Left lung (tissue), 10 donors: Measurements from ENCODE around the gene GSTM2. TPM values are rescaled to one million over a fixed set of nuclear protein-coding genes. Genes with fewer than 3 reads are reported as not detected.

Source experiments
- ATAC-seq: fragments of 200-7000 bp; cut with Tn5 transposase; one replicate; pipeline ENCODE4 v1.9.1; 2020; ENCODE audit warnings: moderate library complexity
- DNase-seq, 4 donors: peaks; one replicate each; pipeline ENCODE4 v3.0.0-alpha.2; 2013 to 2020
- H3K27ac ChIP-seq, 2 donors: fragments of 200-600 bp; sonication (generic) in 1 of 2; one replicate each; pipeline versions ENCODE4 v1.5.0 to v1.8.0; 2020 to 2021
- H3K27me3 ChIP-seq, 2 donors: fragments of 200-600 bp; sonication (generic) in 1 of 2; one replicate each; pipeline versions ENCODE4 v1.5.0 to v1.8.0; 2020 to 2021
- H3K36me3 ChIP-seq, 2 donors: fragments of 200-600 bp; sonication (generic) in 1 of 2; one replicate each; pipeline versions ENCODE4 v1.5.0 to v1.8.0; 2020 to 2021
- H3K4me1 ChIP-seq, 2 donors: fragments of 200-600 bp; one replicate each; pipeline ENCODE4 v1.8.0; 2021
- H3K4me3 ChIP-seq, 2 donors: fragments of 200-600 bp; sonication (generic) in 1 of 2; one replicate each; pipeline versions ENCODE4 v1.5.0 to v1.8.0; 2020 to 2021; ENCODE audit warnings: mild to moderate bottlenecking in 1 of 2
- H3K9me3 ChIP-seq, 2 donors: fragments of 200-600 bp; sonication (generic) in 1 of 2; one replicate each; pipeline versions ENCODE4 v1.5.0 to v1.8.0; 2020 to 2021
- CTCF ChIP-seq, 2 donors: fragments of 200-600 bp; sonication (generic) in 1 of 2; IDR thresholded peaks; one replicate each; pipeline versions ENCODE4 v1.5.0 to v1.8.0; 2021; ENCODE audit warnings: antibody characterized with exemption in 2 of 2
- intact Hi-C, 2 donors: fragments of 100-400 bp; cut with DNase I; formaldehyde crosslinking; loops; one replicate each; pipeline versions ENCODE4 v1.11.2 to v1.14.2; 2022
- polyA plus RNA-seq, 6 donors: library from polyadenylated mRNA; unstranded; fragments of 120-200 nt; gene quantifications; one replicate each; pipeline ENCODE4 v1.2.1, GENCODE V29; 2013; ENCODE audit not compliant: insufficient read length in 6 of 6
- total RNA-seq, 2 donors: library from RNA; stranded (reverse); fragmentation: NEBNext Ultra II Directional; extraction: Animal tissue kit (Norgen Biotek cat#: 25700); gene quantifications; one replicate each; pipeline ENCODE4 v1.2.1, GENCODE V29; 2021
- donor health status: DM: no; HTN: yes; CAD: no.
- donor health status: DM: no; HTN: no; CAD: no.

The GSTM2 gene
- total and polyA plus RNA-seq, 8 donors: 25.4 to 281 (median 225) TPM

DNA sequence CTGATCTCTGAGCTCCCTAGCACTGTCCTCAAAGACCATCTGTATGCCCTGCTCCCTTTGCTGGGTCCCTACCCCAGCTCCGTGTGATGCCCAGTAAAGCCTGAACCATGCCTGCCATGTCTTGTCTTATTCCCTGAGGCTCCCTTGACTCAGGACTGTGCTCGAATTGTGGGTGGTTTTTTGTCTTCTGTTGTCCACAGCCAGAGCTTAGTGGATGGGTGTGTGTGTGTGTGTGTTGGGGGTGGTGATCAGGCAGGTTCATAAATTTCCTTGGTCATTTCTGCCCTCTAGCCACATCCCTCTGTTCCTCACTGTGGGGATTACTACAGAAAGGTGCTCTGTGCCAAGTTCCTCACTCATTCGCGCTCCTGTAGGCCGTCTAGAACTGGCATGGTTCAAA, 49.9 kb downstream of the GSTM2 start:
- H3K4me1 ChIP-seq: no peaks in the 10 kb centered on the region
- DNase-seq: no peak
- H3K9me3 ChIP-seq: no peaks in the 10 kb centered on the region
- H3K4me3 ChIP-seq: no peak overlapping the region
- no peak for ATAC-seq
- H3K36me3 ChIP-seq: no peaks in the 10 kb centered on the region
- TF ChIP-seq CTCF (IDR thresholded peaks at IDR 0.05): no peak
- intact Hi-C loops: loop anchor here in 1 of 2 donors (5.0 kb wide), 1 partner anchor 45 kb away; no protein-coding TSS in a partner anchor
- no peaks in the 10 kb centered on the region for H3K27me3 ChIP-seq
- H3K27ac ChIP-seq: no peak overlapping the region

DNA sequence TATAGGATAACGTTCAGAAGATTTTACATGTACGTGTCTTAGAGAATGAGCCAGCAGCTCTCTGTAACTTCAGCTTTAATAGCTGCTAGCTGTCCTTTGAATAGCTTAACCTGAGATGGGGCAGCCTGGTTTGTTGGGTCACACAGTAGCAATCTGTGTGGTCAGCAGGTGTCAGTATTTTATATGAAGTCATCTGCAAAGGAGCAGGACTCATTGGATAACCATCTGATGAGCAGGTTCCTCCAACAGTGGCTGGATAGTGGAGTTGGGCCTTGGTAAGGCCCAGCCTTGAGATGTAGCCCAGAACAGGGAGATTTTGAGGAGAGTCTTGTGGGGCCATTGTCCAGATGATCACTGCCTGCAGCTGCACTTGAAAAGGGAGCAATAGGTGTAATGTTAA, 50.6 kb downstream of the GSTM2 start:
- Histone ChIP-seq H3K9me3 (no peaks in the 10 kb centered on the region), H3K36me3 (no peaks in the 10 kb centered on the region), H3K27ac (no peak overlapping the region), H3K4me3 (no peak overlapping the region), H3K27me3 (no peaks in the 10 kb centered on the region), H3K4me1 (no peaks in the 10 kb centered on the region)
- TF ChIP-seq CTCF (IDR thresholded peaks at IDR 0.05): no peak
- DNase-seq (no peak), ATAC-seq (no peak)
- intact Hi-C loops: loop anchor here in 1 of 2 donors (5.0 kb wide), 1 partner anchor 46 kb away; no protein-coding TSS in a partner anchor

- no peak for DNase-seq
- no peaks in the 10 kb centered on the region for H3K4me1 ChIP-seq
- TF ChIP-seq CTCF (IDR thresholded peaks at IDR 0.05): no peak
- intact Hi-C loops: loop anchor here in 1 of 2 donors (5.0 kb wide), 1 partner anchor 47 kb away; no protein-coding TSS in a partner anchor
- H3K9me3 ChIP-seq: no peaks in the 10 kb centered on the region
- H3K27me3 ChIP-seq: no peaks in the 10 kb centered on the region
- H3K27ac ChIP-seq: no peak overlapping the region
- H3K36me3 ChIP-seq: no peaks in the 10 kb centered on the region
- no peak overlapping the region for H3K4me3 ChIP-seq
- ATAC-seq: no peak
These were observed 51.5 kb downstream of the GSTM2 start for GRCh38 chr1:109719337-109719837.

DNA sequence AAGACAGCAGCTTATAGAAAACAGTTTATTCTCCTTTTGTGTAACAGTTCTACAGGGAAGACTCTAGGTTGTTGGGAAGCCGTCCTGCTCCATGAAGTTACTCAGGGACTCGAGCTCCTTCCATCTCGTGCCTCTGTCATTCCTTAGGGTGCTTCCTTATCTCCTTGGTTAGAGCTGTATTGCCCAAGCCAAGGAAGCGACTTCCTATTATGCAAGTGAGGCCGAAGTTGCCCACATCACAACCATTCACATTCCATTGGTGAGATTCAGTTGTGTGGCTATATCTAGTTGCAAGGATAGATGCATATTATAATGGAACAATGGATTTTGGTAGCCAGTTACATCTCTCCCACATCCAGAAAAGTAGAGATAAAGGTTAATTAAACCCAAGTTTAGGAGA, 53.2 kb downstream of the GSTM2 start:
- H3K4me1 ChIP-seq: no peaks in the 10 kb centered on the region
- no peak for DNase-seq
- no peak for TF ChIP-seq CTCF (IDR thresholded peaks at IDR 0.05)
- no peak overlapping the region for H3K4me3 ChIP-seq
- intact Hi-C loops: no loop called here
- H3K27ac ChIP-seq: no peak overlapping the region
- ATAC-seq: no peak
- H3K9me3 ChIP-seq: no peaks in the 10 kb centered on the region
- no peaks in the 10 kb centered on the region for H3K27me3 ChIP-seq
- H3K36me3 ChIP-seq: no peaks in the 10 kb centered on the region

GRCh38 chr1:109721971-109722370, 54.1 kb downstream of the GSTM2 start:
- no peaks in the 10 kb centered on the region for H3K27me3 ChIP-seq
- no peaks in the 10 kb centered on the region for H3K4me1 ChIP-seq
- no peak for TF ChIP-seq CTCF (IDR thresholded peaks at IDR 0.05)
- DNase-seq (no peak), ATAC-seq (no peak)
- H3K27ac ChIP-seq: no peak overlapping the region
- no peaks in the 10 kb centered on the region for H3K36me3 ChIP-seq
- H3K9me3 ChIP-seq: no peaks in the 10 kb centered on the region
- no peak overlapping the region for H3K4me3 ChIP-seq
- intact Hi-C loops: no loop called here
